DMS153 treated with DMSO at 0.1 percent for 48 hours (cell line): Measurements from ENCODE around the gene LRRK2.
"Not testable (repeated sequence)": the region's sequence is repeated elsewhere in the genome, so short reads cannot be mapped to it uniquely, and the experiment has no call there.

ENCODE experiments used
- DNase-seq: peaks from one replicate; lab custom pipeline; 2025; ENCODE audit not compliant: unreplicated experiment; lab: John Stamatoyannopoulos, UW

LRRK2 gene

GRCh38 chr12:40244526-40245156 lies 19.8 kb downstream of the LRRK2 start:
- not testable (repeated sequence) for DNase-seq

DNA sequence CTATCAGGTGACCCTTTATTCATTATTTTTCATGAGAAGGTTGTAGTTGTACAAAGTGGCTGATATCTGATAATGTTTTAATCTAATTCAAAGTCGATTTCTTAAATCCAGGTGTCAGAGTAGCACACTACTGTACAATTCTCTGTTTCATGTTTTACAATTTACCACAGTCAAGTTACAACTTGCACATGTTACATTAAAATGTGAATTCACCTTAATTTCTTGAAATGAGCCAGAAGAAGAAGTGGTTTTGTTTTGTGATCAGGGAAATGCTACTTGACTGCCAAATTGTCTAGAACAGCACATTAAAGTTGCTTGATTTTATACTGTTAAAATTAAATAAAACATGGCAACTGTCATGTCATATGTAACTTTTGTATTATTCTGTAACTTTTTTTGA lies 23.2 kb downstream of the LRRK2 start:
- DNase-seq: no peak

DNA sequence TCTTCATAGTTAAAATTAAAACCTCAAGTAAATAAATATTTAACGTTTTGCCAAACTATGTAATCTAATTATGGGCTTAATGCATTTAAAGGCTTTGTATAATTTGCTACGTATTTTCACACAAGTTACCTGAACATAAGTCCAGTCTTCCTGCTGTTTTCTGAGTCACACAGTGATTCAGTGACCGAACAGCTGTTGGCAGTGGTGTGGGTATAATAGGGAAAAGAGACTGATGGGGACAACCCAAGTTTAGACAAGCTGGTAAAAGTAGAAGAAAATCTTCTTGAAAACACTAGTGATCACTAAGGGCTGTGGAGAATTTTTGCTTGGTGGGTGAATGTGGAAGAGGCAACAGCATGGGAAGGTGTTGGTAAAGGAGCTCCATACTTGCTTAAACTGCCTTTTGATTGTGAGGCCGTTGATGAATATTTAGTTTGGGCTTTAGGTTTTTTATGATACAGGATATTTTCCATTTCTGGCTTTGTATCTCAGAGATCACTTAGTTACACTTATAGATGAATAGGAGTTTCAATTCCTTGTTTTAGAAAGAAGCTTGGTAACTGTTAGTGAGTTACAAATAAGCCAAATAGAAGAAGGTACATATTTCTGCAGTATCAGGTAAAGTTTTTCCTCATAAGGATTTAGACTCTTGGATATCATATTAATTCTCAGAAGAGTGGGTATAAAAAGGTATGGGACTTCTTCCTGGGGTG lies 23.9 kb downstream of the LRRK2 start:
- no peak for DNase-seq

DNA sequence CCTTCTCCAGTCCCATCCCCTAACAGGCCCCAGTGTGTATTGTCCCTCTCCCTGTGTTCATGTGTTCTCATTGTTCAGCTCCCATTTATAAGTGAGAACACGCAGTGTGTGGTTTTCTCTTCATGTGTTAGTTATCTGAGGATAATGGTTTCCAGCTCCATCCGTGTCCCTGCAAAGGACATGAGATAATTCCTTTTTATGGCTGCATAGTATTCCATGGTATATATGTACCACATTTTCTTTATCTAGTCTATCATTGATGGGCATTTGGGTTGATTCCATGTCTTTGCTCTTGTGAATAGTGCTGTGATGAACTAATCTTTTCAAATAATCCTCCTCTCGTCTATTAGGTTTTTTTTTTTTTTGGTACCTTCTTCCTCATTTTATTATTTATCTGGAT lies 25.9 kb downstream of the LRRK2 start:
- DNase-seq: not testable (repeated sequence)

DNA sequence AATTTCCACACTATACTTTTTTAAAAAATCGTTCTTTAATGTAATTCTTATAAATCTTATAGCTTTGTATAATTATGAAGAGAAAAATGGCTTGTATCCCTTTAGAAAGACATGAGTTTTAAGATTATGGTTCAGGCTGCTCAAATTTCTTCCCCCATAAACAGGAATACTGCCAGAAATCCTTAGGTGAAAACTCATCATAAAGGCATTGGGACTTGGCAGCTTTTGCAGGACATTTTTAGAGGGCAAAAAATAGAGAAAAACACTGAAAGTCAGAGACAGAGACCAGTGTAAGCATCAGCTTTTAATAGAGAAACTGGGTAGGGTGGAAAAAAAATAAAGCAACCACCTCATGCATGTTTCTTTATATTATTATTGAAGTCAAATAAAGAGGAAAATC lies 29.1 kb downstream of the LRRK2 start:
- no peak for DNase-seq

DNA sequence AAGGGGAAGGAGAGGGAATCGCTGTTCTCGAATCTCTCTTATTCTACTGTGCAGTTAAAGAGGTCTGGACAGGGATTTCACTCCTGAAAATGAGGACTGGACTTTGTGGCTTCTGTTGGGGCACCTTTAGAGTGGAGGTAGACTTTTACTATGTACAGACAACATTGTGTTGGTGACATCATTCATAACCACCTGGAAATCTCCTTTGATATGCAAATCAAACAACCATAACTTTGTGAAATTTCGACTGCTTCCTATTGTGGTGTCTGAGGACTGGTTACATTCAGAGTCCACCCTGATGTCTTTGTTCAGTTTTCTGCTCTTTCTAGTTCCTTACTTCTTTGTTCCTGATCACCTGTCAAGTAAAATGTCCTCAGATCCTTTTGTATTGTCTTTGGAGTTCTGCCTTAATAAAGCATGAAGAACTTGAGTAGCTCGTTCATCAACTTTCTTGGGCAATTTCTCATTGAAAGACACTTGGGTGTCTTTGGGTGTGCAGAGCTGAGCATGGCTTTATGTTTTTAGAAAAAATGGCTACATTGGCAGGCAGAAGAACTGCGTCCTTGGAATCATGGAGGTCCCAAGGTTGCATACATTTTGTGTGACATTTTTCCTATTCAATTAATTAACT lies 29.8 kb downstream of the LRRK2 start:
- DNase-seq: no peak

- DNase-seq: no peak
These were observed 33.6 kb downstream of the LRRK2 start for GRCh38 chr12:40258371-40258770.

GRCh38 chr12:40261937-40262336 lies 37.1 kb downstream of the LRRK2 start:
- DNase-seq: no peak

GRCh38 chr12:40262657-40263056 lies 37.9 kb downstream of the LRRK2 start:
- DNase-seq: no peak

GRCh38 chr12:40263616-40264409 lies 39.0 kb downstream of the LRRK2 start:
- DNase-seq: no peak

DNA sequence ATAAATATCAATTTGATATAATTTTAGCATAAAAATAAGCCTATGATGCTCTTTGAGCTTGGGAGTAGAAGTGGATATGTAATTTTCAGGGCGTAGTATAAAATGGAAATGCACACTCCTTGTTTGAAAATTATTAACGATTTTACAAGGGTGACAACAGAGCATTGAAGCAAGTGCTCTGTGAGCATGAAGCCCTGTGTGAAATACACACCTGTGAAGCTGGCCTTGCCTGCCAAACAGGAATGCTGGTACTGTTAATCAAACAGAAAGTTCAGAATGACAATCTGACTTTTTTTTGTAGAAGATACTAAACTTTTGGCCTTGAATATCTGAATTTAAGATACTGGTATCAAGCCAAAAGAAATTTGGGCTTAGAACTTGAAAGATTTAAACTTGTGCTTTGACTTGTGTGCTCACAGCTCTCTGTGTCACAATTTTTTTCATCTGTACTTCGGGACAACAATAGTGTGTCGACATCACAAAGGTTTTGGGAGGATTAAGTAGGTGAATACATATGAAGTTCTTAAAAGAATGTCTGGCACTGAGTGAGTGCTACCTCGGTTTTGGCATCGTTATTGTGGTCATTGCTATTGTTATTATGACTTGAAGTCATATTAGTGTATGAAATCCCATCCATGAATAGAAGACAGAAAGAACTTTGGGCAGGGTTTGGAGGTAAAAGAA lies 47.3 kb downstream of the LRRK2 start:
- DNase-seq: no peak

DNA sequence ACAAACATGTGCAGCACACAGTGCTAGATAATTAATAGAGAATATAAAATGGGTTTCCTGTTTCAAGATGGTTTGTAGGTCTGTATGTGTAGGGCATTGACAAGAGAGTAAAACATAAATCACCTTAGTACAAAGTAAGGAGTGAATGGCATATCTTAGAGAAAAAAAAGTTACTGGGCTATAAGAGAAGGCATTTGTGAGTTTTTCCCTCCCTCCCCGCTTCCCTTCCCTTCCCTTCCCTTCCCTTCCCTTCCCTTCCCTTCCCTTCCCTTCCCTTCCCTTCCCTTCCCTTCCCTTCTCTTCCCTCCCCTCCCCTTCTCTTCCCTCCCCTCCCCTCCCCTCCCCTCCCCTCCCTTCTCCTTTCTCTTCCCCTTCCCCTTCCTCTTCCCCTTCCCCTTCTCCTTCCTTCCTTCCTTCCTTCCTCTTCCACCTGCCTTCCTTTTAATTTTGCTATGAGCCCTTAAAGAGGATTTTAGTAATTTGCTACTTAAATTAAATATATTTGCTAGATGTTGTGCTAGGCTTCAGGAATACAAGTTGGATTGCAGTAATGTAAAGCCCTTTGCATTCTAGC lies 57.1 kb downstream of the LRRK2 start:
- DNase-seq: no peak

DNA sequence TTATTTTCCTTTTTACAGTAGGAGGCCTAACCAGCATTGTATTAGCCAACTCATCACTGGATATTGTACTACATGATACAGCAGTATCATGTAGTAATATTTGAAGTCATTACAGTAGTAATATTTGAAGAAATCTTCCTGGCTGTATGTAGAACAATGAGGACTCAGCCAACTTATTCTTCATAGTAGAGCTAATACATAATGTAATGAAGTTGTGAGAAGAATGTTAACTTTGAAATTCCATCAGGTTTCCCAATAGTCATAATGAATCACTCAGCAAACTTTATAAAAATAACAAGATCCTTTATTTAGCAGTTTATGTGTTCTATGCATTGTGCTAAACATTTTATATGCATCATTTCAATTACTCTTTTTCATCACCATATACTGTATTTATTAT lies 61.8 kb downstream of the LRRK2 start:
- no peak for DNase-seq

- DNase-seq: no peak
These were observed 62.7 kb downstream of the LRRK2 start for GRCh38 chr12:40287369-40287975.

- no peak for DNase-seq
These were observed 68.1 kb downstream of the LRRK2 start for GRCh38 chr12:40292788-40293429.

GRCh38 chr12:40298341-40298740 lies 73.5 kb downstream of the LRRK2 start:
- DNase-seq: no peak

GRCh38 chr12:40300490-40300889 lies 75.7 kb downstream of the LRRK2 start:
- no peak for DNase-seq

DNA sequence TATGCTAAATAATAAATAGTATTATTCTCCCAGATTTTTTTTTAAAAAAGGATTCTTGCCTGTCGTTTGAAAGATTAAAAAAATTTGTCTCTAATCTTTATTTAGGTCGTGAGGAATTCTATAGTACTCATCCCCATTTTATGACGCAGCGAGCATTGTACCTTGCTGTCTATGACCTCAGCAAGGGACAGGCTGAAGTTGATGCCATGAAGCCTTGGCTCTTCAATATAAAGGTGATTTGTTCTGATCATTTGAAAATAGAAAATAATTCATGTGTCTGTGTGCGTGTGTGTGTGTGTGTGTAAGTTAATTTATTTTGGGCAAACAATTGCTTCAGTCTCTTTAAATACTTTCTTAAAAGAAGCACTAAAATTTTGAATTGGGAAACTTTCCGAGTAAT lies 84.2 kb downstream of the LRRK2 start:
- no peak for DNase-seq

- no peak for DNase-seq
These were observed 85.4 kb downstream of the LRRK2 start for GRCh38 chr12:40310211-40310610.

GRCh38 chr12:40312196-40312595 lies 87.4 kb downstream of the LRRK2 start:
- no peak for DNase-seq
